Measurements from ENCODE around the gene WDR27.

Gene WDR27

DNA sequence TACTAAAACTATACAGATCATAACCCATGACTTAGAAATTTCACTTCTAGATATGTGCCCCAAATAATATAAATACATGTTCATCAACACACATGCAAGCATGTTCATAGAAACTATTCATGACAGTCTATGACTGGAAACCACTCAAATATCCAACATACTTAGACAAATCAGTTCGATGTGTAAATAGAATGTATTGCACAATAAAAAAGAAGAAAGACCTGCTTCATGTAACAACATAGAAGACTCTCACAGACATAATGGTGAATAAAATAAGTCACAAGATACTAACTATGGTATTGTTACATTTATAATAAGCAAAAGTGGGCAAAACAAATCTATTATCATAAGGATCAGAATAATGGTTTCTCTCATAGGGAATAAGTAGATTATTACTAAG is 284.7 kb downstream of the WDR27 start:
- Histone ChIP-seq H3K9ac (ENCODE audit: low read length) (no peak overlapping the region), H3K9me3 (ENCODE audit: control insufficient read depth, insufficient read depth, low read depth, low read length) (peaks cover 53% of the 10 kb centered on the region)

GRCh38 chr6:169416249-169416648 is 285.6 kb downstream of the WDR27 start:
- Histone ChIP-seq H3K36me3 (ENCODE audit: control insufficient read depth, insufficient read depth, low read length) (no peaks in the 10 kb centered on the region), H3K4me1 (ENCODE audit: control insufficient read depth, insufficient read depth, low read length) (no peaks in the 10 kb centered on the region), H3K27me3 (ENCODE audit: control insufficient read depth, insufficient read depth, low read length) (no peaks in the 10 kb centered on the region), H3K9ac (ENCODE audit: low read length) (no peak overlapping the region), H3K4me3 (ENCODE audit: low read depth, low read length) (no peak overlapping the region), H3K9me3 (ENCODE audit: control insufficient read depth, insufficient read depth, low read depth, low read length) (peaks cover 54% of the 10 kb centered on the region), H3K27ac (ENCODE audit: low read depth, low read length) (no peak overlapping the region)

More for the DNA sequence above, 284.7 kb downstream of the WDR27 start:
- Histone ChIP-seq H3K27ac (ENCODE audit: low read depth, low read length) (no peak overlapping the region), H3K4me3 (ENCODE audit: low read depth, low read length) (no peak overlapping the region), H3K36me3 (ENCODE audit: control insufficient read depth, insufficient read depth, low read length) (no peaks in the 10 kb centered on the region), H3K4me1 (ENCODE audit: control insufficient read depth, insufficient read depth, low read length) (no peaks in the 10 kb centered on the region), H3K27me3 (ENCODE audit: control insufficient read depth, insufficient read depth, low read length) (no peaks in the 10 kb centered on the region)

DNA sequence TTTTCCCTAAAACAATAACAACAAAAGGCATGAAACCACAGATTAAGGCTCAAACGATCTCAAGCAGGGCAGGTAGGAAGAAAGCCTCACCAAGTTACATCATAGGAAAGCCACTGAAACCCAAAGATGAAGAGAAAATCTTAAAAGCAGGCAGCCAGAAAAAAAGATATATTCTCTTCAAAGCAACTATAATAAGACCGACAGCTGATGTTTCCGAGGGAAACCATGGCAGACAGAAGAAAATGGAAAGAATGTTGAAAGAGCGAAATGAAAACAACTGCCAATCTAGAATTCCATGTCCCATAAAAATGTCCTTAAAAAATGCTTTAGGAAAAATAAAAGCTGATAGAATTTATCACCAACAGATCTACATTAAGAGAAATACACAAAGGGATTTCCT is 286.6 kb downstream of the WDR27 start:
- Histone ChIP-seq H3K4me1 (ENCODE audit: control insufficient read depth, insufficient read depth, low read length) (no peaks in the 10 kb centered on the region), H3K36me3 (ENCODE audit: control insufficient read depth, insufficient read depth, low read length) (no peaks in the 10 kb centered on the region), H3K9ac (ENCODE audit: low read length) (no peak overlapping the region), H3K9me3 (ENCODE audit: control insufficient read depth, insufficient read depth, low read depth, low read length) (peaks cover 60% of the 10 kb centered on the region), H3K4me3 (ENCODE audit: low read depth, low read length) (no peak overlapping the region), H3K27ac (ENCODE audit: low read depth, low read length) (no peak overlapping the region), H3K27me3 (ENCODE audit: control insufficient read depth, insufficient read depth, low read length) (no peaks in the 10 kb centered on the region)

DNA sequence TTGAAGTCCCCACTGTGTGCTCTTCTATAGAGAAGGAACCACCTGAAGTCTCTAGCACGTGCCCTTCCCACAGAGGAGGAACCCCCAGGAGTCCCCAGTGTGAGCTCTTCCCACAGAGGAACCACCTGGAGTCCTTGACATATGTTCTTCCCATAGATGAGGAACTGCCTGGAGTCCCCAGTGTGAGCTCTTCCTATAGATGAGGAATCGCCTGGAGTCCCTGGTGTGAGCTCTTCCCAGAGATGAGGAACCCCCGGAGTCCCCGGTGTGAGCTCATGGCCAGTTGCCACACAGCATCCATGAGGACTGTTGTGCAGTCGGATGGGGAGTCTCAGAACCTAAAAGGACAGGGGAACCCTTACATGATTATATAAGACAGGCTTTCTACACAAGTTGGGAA is 290.1 kb downstream of the WDR27 start:
- no peak overlapping the region for H3K9ac ChIP-seq (ENCODE audit: low read length)
- H3K36me3 ChIP-seq (ENCODE audit: control insufficient read depth, insufficient read depth, low read length) = no peaks in the 10 kb centered on the region
- no peak overlapping the region for H3K27ac ChIP-seq (ENCODE audit: low read depth, low read length)
- H3K27me3 ChIP-seq (ENCODE audit: control insufficient read depth, insufficient read depth, low read length) = no peaks in the 10 kb centered on the region
- H3K4me1 ChIP-seq (ENCODE audit: control insufficient read depth, insufficient read depth, low read length) = no peaks in the 10 kb centered on the region
- peaks cover 62% of the 10 kb centered on the region for H3K9me3 ChIP-seq (ENCODE audit: control insufficient read depth, insufficient read depth, low read depth, low read length)
- no peak overlapping the region for H3K4me3 ChIP-seq (ENCODE audit: low read depth, low read length)

- Histone ChIP-seq H3K36me3 (ENCODE audit: control insufficient read depth, insufficient read depth, low read length) (no peaks in the 10 kb centered on the region), H3K9me3 (ENCODE audit: control insufficient read depth, insufficient read depth, low read depth, low read length) (peaks cover 61% of the 10 kb centered on the region), H3K9ac (ENCODE audit: low read length) (no peak overlapping the region), H3K4me1 (ENCODE audit: control insufficient read depth, insufficient read depth, low read length) (no peaks in the 10 kb centered on the region), H3K27me3 (ENCODE audit: control insufficient read depth, insufficient read depth, low read length) (no peaks in the 10 kb centered on the region), H3K27ac (ENCODE audit: low read depth, low read length) (no peak overlapping the region), H3K4me3 (ENCODE audit: low read depth, low read length) (no peak overlapping the region)
Observed at GRCh38 chr6:169411296-169411695, 290.5 kb downstream of the WDR27 start.

DNA sequence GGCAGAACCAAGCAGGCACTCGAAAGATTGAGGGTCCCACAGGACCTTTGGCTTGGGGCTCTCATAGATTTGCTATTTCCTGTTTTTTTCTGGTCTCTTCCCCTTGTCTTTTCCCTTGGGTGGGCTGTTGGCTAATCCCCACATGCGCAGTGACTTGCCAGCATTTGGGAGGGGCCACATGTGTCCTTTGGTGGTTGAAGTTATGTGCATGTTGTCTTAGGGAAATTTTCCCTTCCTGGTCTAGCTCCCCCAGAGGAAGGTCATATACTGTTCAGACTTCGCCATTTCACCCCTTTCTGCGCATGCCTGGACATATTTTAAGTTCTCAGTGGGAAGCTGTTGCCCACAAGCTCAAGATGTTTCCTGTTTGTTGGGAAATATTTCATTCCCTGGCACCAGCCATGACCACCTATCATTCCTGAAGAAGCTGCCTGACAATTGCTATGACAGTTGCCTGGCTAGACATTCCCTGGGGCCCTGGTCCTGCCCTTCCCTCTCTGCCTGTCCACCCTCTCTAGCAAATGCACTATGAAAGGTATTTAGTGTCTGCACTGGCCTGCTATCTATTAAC is 292.0 kb downstream of the WDR27 start:
- Histone ChIP-seq H3K27me3 (ENCODE audit: control insufficient read depth, insufficient read depth, low read length) (no peaks in the 10 kb centered on the region), H3K36me3 (ENCODE audit: control insufficient read depth, insufficient read depth, low read length) (no peaks in the 10 kb centered on the region), H3K9ac (ENCODE audit: low read length) (no peak overlapping the region), H3K9me3 (ENCODE audit: control insufficient read depth, insufficient read depth, low read depth, low read length) (peaks cover 50% of the 10 kb centered on the region), H3K4me1 (ENCODE audit: control insufficient read depth, insufficient read depth, low read length) (no peaks in the 10 kb centered on the region), H3K4me3 (ENCODE audit: low read depth, low read length) (no peak overlapping the region), H3K27ac (ENCODE audit: low read depth, low read length) (no peak overlapping the region)

DNA sequence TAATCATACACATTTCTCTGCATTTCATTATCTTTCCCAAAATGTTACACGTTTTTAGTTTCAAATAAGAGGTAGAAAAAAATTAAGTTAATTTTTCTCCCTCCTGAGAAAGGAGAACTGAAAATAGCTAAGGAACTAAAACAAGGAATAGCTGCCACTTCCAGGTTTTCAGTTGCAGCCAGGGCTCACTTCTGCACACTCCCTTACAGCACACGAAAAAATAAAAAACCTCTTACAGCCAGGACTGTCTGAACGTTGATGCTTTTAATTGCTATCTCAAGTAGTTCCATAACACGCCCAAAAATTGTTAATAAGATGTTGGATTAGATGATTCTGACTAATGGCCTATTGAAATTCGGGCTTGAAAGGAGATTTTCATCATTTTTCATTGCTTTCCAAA is 294.5 kb downstream of the WDR27 start:
- H3K27me3 ChIP-seq (ENCODE audit: control insufficient read depth, insufficient read depth, low read length) = no peaks in the 10 kb centered on the region
- no peaks in the 10 kb centered on the region for H3K36me3 ChIP-seq (ENCODE audit: control insufficient read depth, insufficient read depth, low read length)
- H3K9ac ChIP-seq (ENCODE audit: low read length) = no peak overlapping the region
- H3K9me3 ChIP-seq (ENCODE audit: control insufficient read depth, insufficient read depth, low read depth, low read length) = peaks cover 26% of the 10 kb centered on the region
- no peak overlapping the region for H3K4me3 ChIP-seq (ENCODE audit: low read depth, low read length)
- no peaks in the 10 kb centered on the region for H3K4me1 ChIP-seq (ENCODE audit: control insufficient read depth, insufficient read depth, low read length)
- H3K27ac ChIP-seq (ENCODE audit: low read depth, low read length) = no peak overlapping the region
